ENCODE data around the gene C13orf46.
"Not testable (repeated sequence)": the region's sequence is repeated elsewhere in the genome, so short reads cannot be mapped to it uniquely, and the experiment has no call there.

C13orf46 gene

DNA sequence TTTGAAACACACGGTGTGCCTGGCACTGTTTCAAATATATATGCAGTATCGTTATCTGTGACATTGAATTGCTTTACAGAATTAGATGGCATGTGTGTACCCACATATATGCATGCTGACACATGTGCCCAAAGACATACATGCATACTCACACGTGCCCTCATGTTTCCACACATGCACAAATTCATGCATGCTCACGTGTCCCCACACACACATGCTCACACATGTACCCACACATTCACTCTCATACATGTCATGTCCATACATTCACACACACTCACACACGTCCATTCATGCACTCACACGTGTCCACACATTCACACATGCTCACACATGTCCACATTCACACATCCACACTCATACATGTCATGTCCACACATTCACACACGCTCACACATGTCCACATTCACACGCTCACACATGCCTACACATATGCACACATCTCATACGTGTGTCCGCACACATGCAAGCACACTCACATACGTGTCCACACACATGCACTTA lies 17.9 kb upstream of the C13orf46 start:
- DNase-seq (ENCODE audit: low read depth) = no peak

DNA sequence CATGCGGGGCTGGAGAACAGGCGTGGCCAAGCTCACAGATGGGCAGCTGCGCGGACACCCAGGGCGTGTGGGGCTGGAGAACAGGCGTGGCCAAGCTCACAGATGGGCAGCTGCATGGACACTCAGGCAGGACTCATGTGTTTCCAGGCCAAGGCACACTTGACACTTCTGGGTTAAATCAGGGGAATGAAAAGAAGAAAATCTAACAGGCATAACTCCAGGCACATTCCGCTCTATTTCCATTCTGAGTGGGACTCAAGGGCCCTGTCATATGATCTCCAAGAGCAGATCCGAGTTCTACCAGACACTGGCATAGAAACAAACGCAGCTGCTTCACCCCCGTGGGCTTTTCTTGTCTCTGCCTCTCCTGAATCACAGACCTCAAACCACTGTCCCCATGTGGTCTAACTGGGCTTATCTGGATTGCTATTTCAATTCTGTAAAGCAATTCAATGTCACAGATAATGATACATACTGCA lies 17.4 kb upstream of the C13orf46 start:
- DNase-seq (ENCODE audit: low read depth) = no peak

DNA sequence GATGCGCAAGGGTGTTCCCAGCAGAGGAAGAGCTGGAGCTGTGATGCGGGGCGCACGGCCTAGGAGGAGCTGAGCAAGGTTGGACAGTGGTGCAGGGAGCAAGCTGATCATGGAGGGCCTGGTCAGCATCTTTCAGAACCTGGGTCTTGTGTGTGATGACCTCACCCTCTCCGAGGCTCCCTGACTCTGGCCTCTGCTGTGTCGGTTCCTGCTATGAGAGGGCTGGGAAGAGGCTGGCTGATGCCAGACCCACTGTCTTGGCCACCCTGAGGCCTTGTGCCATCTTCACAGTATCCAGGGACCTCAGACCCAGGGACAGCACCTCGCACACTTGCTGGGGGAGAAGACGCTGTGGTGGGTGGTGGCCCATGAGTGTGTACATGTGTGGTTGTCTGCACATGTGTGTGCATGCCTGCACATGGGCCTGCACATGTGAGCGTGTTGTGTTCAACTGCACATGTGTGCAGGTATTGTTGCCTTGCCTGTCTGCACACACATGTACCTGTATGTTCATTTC lies 16.5 kb upstream of the C13orf46 start:
- DNase-seq (ENCODE audit: low read depth) = no peak

DNA sequence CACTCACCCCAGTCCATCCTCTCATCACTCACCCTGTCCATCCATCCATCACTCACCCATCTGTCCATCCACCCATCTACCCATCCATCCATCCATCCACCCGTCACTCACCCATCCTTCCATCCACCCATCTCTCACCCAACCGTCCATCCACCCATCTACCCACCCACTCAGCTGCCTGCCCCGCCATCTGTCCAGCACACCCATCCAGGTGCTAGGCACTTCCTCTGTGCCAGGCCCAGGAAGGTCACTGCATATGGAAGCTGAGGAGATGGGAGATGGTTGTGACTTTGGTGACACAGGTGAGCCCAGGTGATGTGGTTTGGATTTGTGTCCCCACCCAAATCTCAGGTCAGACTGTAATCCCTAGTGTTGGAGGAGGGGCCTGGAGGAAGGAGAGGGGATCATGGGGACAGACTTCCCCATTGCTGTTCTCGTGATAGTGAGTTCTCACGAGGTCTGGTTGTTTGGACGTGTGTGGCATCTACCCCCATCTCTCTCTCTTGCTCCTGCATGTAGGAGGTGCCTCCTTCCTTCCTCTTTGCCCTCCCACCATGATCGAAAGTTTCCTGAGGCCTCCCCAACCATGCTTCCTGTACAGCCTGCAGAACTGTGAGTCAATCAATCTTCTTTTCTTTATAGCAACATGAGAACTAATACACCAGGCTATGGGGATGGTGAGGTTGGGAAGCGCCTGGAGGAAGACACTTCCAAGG lies 15.9 kb upstream of the C13orf46 start:
- no peak for DNase-seq (ENCODE audit: low read depth)

DNA sequence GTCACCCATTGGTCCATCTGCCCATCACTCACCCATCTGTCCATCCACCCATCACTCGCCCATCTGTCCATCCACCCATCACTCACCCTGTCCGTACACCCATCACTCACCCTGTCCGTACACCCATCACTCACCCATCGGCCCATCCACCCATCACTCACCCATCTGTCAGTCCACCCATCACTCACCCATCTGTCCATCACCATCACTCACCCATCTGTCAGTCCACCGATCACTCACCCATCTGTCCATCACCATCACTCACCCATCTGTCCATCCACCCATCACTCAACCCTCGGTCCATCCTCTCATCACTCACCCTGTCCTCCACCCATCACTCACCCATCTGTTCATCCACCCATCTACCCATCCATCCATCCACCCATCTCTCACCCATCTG lies 15.0 kb upstream of the C13orf46 start:
- DNase-seq (ENCODE audit: low read depth) = not testable (repeated sequence)

DNA sequence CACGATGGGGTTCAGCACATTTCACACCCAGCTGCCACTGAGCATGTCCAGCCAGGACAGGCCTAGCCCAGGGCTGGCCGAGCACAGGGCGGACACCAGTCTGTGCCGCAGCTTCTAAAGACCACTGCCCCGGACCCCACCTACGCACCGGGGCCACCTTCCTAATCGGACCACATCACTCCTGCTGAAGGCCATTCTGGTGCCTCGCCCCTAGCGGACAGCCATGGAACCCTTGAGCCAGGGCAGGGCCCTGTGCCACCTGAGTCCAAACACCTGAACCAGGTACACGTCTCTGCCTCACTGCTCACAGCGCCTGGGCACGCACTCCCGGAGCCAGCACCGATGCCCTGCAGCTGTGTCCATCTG lies 8.4 kb upstream of the C13orf46 start:
- no peak for DNase-seq (ENCODE audit: low read depth)

DNA sequence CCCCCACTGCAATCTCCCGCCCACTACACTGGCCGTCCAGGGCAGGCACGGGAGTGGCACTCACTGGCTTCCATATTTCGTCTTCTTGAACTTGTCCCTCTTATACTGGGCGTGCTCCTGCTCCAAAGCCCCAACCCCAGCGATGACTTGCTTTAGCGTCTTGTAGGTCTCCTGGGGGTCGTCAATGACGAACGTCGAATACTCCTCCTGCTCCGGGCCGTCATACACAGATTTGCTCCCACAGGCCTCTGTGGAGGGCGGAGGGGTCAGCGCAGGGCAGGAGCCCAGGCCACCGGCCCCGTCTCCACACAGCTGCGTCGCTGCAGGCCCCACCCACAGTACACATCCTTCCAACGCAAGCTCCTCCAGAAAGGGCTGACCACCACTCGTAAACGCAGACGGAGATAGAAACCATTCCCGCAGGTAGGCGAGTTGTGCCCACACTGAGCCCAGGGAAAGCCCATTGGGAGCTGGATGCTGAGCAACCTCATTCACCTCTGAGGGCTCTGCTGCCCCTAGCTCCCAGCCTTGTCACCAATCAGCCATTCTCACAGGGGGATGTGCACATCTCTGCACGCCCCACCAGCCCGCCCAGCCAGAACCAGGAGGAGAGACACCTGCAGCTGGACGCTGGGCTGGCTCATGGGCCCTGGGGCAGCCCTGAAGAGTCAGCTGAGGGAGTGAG lies 7.9 kb upstream of the C13orf46 start:
- no peak for DNase-seq (ENCODE audit: low read depth)

DNA sequence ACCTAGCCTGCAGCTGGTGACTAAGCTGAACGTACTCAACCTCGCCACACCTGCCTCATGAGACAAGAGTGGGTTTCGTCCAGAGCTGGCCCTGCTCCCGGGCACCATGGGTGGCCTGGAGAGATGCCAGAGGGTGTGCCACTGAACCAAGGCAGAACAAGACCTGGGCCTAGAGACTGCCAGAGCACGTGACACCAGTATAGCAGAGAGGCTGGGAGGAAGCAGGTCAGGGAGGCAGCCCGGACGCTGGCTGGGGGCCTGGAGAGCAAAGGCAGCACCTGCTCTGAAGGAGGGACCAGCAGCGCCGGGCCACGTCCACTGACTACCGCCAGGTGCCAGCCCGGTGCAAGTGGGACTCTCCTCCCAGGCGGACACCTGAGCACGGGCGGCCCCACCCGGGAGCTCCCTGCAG lies 7.3 kb upstream of the C13orf46 start:
- DNase-seq (ENCODE audit: low read depth) = no peak

DNA sequence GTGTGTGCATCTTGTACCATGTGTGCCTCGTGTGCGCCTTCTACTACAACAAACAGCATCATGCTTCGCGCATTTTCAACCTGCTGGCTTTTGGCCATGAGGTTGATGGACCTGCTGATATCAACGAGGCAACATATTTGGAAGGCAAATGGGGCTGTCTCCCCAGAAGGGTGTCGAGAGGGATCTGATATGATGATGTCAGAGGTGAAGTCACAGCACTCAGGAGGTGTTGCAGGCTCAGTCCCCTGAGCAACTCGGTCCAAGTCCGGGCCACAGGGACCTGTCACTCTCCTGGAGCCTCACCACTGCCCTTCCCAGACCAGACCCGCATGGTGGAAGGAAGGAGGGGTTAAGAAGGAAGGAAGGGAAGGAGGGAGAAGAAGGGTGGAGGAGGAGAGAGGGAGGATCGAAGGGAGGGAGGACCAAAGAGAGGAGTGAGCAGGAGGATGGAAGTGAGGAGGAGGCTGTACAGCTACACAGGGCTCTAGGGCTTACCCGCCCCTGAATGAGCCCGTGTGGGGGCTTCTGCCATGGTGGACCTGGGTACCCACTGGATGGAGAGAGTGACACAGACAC lies 6.7 kb upstream of the C13orf46 start:
- no peak for DNase-seq (ENCODE audit: low read depth)

DNA sequence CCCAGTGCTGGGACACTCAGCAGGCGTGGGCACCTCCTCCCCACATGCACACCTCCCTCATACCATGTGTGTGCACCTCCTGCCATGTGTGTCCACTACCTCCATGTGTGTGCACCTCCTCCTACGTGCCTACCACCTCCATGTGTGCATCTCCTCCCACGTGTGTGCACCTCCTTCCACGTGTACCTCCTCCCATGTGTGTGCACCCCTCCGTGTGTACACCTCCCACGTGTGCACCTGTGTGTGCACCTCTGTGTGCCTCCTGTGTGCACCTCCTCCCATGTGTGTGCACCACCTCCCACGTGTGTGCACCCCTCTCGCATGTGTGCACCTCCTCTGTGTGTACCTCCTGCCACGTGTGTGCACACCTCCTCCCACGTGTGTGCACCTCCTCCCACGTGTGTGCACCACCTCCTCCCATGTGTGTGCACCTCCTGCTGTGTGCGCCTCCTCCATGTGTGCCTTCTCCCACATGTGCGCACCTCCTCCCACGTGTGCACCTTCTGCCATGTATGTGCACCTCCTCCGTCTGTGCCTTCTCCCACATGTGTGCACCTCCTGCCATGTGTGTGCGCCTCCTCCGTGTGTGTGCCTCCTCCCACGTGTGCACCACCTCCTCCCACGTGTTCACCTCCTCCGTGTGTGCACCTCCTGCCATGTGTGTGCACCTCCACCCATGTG lies 6.1 kb upstream of the C13orf46 start:
- DNase-seq (ENCODE audit: low read depth) = no peak

DNA sequence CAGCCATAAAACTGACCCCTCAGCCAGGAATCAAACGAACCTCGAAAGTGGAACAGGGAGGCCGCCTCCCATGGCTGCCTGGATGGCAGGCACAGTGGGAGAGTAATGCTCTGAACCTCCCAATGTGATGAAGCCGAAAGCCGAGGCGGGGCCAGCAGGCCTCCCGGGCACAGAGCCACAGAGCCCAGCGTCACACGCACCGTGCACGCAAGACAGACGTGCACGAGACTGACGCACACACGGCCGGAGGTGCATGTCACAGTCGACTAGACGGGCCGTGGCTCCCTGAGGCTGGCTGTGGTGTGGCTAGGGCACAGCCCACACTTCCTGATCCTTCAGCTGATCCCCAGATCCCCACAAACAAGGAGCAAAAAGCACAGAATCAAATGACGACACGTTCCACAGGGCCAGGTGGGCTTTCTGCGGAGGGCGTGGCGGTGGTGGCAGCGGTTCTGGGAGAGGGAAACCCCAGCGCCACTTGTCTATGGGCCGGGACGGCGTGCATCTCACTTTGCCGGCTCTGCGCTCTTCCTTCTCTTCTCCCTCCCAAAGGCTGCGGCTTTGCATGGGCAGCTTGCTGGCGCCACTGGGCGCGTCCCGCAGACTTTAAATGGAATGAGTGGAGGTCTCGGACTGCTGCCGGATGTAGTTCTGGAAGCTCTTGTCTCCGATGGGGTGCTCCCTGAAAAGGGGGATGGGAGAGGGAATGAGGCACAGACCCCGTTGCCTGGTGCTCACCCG lies 5.0 kb upstream of the C13orf46 start:
- no peak for DNase-seq (ENCODE audit: low read depth)

DNA sequence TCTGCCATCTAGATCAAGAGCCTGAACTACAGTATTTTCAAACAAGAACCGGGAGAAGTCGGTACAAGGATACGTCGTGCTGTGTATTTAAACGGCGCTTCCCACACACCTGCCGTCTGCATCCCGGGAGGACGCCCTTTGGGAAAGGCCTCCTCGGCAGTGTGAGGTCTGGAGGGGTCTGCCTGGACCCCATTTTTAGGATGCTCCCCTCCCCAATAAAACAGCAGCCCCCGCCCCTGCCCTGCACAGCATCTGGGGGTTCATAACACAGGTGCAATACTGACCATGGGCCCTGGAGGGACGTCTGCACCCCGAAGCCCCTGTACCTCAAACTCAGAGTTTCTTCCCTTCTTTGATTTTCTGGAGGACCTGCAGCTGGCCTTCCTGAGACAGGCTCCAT lies 4.1 kb upstream of the C13orf46 start:
- no peak for DNase-seq (ENCODE audit: low read depth)

DNA sequence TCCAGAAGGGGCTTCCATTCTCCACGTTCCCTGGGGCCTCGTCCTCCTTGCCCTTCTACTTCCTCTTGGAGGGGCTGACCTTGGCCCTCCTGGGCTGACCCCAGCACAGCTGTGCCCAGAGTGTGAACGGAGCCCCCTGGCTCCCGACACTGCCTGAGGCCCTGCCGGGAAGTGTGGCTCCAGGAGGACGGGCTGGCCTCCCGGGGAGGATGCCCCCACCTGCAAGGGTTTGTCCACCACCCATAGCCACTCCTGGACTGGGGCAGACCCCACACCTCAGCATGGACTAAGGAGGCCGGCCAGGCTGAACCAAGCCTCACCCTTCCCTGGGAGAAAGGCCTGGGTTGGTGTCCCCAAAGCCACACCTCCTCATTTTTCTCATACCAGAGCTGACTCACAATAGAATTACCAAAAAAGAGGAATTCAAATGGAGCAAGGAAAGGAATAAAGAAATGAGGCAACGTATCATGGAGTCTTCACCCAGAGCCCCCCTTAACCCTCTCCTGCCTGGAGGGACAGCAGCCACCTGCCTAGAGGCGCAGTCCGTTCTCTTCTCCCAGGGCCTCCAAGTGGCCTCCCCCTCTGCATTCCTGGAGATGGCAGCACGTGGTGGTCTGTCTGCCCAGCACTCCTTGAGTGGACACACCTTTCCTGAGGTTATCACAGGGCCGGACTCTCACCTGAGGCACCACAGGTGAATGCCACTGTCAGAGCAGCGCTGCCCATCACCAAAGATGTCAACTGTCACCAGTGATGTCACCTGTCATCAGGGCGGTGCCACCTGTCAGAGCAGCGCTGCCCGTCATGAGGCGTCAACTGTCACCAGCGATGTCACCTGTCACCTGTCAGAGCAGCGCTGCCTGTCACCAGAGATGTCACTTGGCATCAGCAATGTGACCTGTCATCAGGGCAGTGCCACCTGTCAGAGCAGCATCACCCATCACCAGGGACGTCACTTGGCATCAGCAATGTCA lies 3.1 kb upstream of the C13orf46 start:
- DNase-seq (ENCODE audit: low read depth) = peak; percentile 23

DNA sequence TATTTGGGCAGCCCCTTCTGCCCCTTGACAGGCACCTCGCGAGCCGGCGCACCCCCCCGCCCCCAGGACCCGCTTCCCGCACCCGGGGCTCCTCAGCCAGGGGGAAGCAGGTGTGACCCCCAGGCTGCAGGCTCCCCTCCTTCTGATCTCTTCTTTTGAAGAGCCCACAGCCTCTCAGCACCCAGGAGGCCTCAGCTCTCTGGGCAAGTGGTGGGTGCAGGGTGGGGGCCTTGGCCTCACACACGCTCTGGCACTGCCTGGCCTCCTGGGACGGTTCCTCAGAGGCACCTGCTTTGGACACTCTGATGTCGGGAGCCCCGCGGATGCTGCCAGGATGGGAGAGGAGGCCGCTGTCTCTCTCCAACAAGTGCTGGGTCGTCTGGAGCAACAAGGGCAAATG lies 1.5 kb upstream of the C13orf46 start:
- no peak for DNase-seq (ENCODE audit: low read depth)

DNA sequence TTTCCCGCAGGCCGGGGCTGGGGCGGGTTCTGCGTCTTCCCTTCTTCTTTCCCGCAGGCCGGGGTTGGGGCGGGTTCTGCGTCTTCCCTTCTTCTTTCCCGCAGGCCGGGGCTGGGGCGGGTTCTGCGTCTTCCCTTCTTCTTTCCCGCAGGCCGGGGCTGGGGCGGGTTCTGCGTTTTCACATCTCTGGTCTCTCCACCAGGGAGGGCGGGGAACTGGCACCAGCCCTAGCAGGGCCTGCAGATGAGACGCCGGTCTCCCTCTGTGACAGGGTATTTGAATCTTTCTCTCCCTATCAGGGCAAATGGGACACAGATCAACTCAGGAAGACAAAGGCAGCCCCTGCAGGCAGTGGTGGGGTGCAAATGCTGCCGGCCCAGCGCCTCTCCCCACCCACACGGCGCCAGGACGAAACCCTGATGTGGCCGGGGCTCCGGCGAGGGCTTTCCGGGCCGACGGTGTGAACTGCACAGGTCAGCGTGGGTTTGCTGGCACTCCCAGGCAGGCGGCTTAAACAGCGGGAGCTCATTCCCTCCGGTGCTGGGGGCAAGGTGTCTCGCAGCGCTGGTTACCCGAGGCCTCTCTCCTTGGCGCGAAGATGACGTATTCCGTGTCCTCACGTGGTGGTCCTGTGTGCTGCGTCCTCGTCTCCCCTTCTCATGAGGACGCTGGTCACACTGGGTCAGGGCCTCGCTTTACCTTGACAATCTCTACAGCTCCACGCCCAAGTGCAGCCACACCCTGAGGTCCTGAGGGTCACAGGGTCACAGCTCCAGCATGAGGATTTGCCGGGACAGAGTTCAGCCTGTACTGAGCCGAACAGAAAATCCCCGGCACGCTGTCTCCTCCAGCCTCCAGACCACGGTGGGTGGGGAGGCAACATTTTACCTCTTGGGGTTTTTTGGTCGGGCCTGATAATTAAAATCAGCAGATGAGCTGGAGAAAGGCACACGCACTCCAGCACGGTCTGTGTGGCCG lies 717 bp upstream of the C13orf46 start:
- DNase-seq (ENCODE audit: low read depth) = no peak

DNA sequence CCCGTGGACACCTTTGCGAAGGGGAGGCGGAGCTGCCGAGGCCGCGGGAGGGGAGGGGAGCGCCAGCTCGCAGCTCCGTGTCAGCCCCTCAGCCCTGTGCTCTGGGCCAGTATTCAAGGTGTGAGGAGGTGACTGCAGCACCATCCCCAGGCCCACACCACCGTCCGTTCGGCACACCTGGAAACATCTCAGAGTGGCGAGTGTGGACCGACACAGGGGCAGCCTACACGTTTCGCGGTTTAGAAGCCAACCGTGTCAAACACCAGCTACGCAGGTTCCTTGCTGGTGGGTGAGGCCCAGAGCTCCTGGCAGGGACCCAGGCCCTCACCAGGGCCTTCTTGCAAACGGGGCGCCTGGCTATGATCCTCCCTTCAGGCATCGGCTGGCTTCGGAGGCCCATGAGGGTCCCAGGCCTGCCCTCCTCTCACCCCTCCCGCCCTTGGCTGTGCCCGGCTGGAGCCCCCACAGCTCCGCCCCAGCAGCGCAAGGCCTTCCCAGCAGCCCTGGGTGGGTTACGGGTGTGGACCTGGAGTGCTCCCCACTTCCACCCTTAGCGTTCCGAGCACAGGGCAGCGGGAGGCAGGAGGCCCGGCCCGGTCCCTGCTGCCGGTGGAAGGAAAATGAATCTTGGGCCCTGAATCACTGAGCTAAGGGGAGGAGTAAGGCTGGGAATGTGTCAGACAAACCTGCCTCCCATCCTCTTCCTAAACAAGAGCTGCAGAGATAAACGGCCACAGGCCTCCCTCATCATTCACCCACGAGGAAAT lies 1.2 kb downstream of the C13orf46 start:
- DNase-seq (ENCODE audit: low read depth) = no peak

DNA sequence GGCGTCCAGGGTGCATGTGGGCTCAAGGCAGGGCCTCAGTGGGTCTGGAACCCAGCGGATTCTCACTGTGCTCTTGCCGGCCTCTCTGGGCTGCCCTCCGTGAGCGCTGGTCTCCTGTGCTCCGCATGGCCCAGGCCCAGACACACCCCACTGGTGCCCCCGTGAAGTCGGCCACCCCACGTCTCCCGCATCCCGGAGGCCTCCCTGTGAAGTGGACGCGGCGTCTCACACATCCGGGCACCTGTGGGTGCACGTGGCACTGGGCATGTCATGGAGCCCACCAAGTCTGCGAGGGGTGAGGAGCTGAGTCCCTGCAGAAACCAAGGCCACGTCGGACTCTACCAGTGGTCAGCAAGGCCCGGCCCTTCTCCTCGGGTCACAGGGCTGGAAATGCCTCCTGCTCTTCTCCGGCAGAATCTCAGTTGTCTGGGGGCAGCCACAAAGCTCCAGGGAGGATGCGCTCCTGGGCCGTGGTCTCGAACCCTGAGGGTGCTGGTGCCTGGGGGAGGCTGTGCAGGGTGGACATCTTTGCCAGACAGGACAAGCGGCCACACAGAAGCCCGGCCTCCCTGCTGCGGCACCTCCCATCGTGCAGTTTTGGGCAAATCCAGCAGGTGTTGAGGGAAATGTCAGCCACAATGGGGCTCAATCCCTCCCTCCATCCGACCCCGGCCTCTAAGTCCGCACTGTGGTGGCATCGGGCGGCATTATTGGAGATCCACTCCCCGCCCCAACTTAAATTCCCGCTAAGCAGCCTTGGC lies 2.2 kb downstream of the C13orf46 start:
- DNase-seq (ENCODE audit: low read depth) = no peak
